ENCODE data around the gene GTSE1. TPM values are rescaled to one million over a fixed set of nuclear protein-coding genes. Genes with fewer than 3 reads are reported as not detected.

Gene GTSE1
- total RNA-seq, 2 experiments from 2014 or later: 67.6 to 76.2 TPM

GRCh38 chr22:46362203-46362933 is 65.7 kb downstream of the GTSE1 start:
- no peaks in the 10 kb centered on the region for H3K36me3 Mint-ChIP-seq (ENCODE audit: low read depth)
- H3K27me3 Mint-ChIP-seq: peaks cover 2% of the 10 kb centered on the region
- H3K4me1 Mint-ChIP-seq: no peaks in the 10 kb centered on the region
- CTCF ChIA-PET: no interaction called here
- H3K27ac Mint-ChIP-seq: no peak overlapping the region
- POLR2A ChIA-PET: no interaction called here
- no peak for DNase-seq
- H3K9me3 Mint-ChIP-seq: no peaks in the 10 kb centered on the region
- no peak overlapping the region for H3K4me3 Mint-ChIP-seq

- ChIA-PET POLR2A (no interaction called here), CTCF (no interaction called here)
- Mint-ChIP-seq H3K4me1 (no peaks in the 10 kb centered on the region), H3K36me3 (ENCODE audit: low read depth) (no peaks in the 10 kb centered on the region), H3K27me3 (peaks cover 2% of the 10 kb centered on the region), H3K4me3 (no peak overlapping the region), H3K9me3 (no peaks in the 10 kb centered on the region), H3K27ac (no peak overlapping the region)
- no peak for DNase-seq
These were observed 66.4 kb downstream of the GTSE1 start for GRCh38 chr22:46362934-46363515.

GRCh38 chr22:46363611-46364321 is 67.1 kb downstream of the GTSE1 start:
- no peak overlapping the region for H3K4me3 Mint-ChIP-seq
- H3K27ac Mint-ChIP-seq: no peak overlapping the region
- no peaks in the 10 kb centered on the region for H3K4me1 Mint-ChIP-seq
- POLR2A ChIA-PET: no interaction called here
- peaks cover 2% of the 10 kb centered on the region for H3K27me3 Mint-ChIP-seq
- no peaks in the 10 kb centered on the region for H3K9me3 Mint-ChIP-seq
- CTCF ChIA-PET: no interaction called here
- H3K36me3 Mint-ChIP-seq (ENCODE audit: low read depth): no peaks in the 10 kb centered on the region
- DNase-seq: no peak

DNA sequence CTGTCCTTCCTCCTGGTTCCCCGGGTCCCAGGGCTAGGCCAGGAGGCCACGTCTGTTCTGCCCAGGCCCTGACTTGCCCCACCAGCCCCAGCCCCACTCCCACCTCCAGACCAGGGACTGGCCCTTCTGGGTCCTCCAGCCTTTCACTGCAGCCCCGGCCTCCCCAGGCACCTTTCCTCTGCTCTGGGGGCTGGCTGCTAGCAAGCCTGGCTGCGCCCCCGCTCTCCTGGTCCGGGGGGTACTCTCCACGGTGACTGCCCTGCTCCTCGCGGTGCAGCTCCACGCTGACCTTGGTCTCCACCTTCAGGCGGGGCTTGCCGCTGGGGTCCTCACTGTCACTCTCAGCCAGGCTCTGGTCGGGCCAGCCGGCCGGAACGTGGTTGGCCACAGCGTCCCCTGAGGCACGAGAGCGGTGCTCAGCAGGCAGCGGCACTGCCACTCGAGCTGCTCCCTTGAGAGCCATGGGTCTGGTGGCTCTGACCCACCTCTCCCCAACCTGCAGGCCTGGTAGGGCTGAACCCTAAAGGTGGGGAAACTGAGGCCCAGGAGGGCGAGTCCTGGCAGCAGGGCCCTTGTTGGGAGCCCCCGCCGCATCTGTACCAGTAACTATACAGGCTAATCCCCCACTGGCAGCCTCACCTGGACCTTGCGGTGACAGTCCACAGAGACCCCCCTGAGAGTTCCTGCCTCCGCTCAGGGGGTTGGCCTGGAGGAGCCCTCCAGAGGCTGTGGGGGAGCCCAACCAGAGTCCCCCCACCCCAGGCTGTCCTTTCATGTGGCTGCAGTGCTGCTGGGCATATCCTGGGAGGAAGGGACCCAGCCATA is 67.9 kb downstream of the GTSE1 start:
- H3K27me3 Mint-ChIP-seq: peaks cover 2% of the 10 kb centered on the region
- no peak for DNase-seq
- no peaks in the 10 kb centered on the region for H3K4me1 Mint-ChIP-seq
- H3K36me3 Mint-ChIP-seq (ENCODE audit: low read depth): no peaks in the 10 kb centered on the region
- H3K9me3 Mint-ChIP-seq: no peaks in the 10 kb centered on the region
- H3K4me3 Mint-ChIP-seq: no peak overlapping the region
- ChIA-PET POLR2A (no interaction called here), CTCF (no interaction called here)
- no peak overlapping the region for H3K27ac Mint-ChIP-seq

DNA sequence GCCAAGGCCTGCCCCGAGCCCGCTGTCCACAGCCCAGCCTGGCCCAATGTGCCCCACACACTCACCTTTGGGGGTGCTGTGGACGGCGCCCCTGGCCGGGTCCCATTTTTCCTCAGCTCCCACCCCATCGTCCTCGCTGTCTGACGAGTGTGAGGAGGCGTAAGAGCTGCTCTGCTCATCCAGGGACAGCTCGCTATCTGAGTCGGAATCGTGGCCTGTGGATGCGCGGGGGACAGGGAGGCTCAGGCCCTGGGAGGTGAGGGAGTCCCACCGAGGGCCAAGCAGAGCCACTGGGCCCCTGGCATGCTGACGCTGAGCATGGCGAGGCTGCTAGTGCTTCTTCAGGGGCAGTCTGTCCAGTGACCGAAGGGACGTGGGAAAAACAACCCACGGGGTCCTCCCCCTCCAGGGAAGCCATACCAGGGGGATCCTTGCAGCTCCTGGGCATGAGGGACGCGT is 68.5 kb downstream of the GTSE1 start:
- Mint-ChIP-seq H3K27me3 (peaks cover 2% of the 10 kb centered on the region), H3K36me3 (ENCODE audit: low read depth) (no peaks in the 10 kb centered on the region), H3K9me3 (no peaks in the 10 kb centered on the region), H3K27ac (no peak overlapping the region), H3K4me3 (no peak overlapping the region), H3K4me1 (peaks cover 3% of the 10 kb centered on the region)
- no peak for DNase-seq
- ChIA-PET CTCF (no interaction called here), POLR2A (no interaction called here)

GRCh38 chr22:46366327-46366731 is 69.7 kb downstream of the GTSE1 start:
- Mint-ChIP-seq H3K36me3 (ENCODE audit: low read depth) (no peaks in the 10 kb centered on the region), H3K4me1 (peaks cover 13% of the 10 kb centered on the region), H3K9me3 (no peaks in the 10 kb centered on the region), H3K4me3 (no peak overlapping the region), H3K27me3 (peaks cover 2% of the 10 kb centered on the region), H3K27ac (no peak overlapping the region)
- DNase-seq: no peak
- ChIA-PET POLR2A (no interaction called here), CTCF (interaction anchor here (3.0 kb wide), 1 partner anchor 175 kb away, joined by 38 read pairs; no protein-coding TSS in a partner anchor)

- no peak overlapping the region for H3K27ac Mint-ChIP-seq
- H3K4me1 Mint-ChIP-seq: peaks cover 16% of the 10 kb centered on the region
- DNase-seq: no peak
These were observed 70.4 kb downstream of the GTSE1 start for GRCh38 chr22:46366801-46367706.

GRCh38 chr22:46367707-46368191 is 71.1 kb downstream of the GTSE1 start:
- no peak overlapping the region for H3K4me3 Mint-ChIP-seq
- no peak overlapping the region for H3K27ac Mint-ChIP-seq
- H3K9me3 Mint-ChIP-seq: no peaks in the 10 kb centered on the region
- DNase-seq: peak; percentile 70
- no peaks in the 10 kb centered on the region for H3K36me3 Mint-ChIP-seq (ENCODE audit: low read depth)
- POLR2A ChIA-PET: interaction anchor here (0.7 to 1.4 kb wide), 2 partner anchors 9 to 173 kb away, joined by 3 read pairs; no protein-coding TSS in a partner anchor
- H3K27me3 Mint-ChIP-seq: peaks cover under 1% of the 10 kb centered on the region
- H3K4me1 Mint-ChIP-seq: peaks cover 18% of the 10 kb centered on the region
- CTCF ChIA-PET: interaction anchor here (0.6 to 3.0 kb wide), 31 partner anchors 9 to 523 kb away, joined by 3 to 38 read pairs (median 4); partner anchors contain the start of gene TRMU

More at GRCh38 chr22:46366801-46367706, 70.4 kb downstream of the GTSE1 start:
- Mint-ChIP-seq H3K9me3 (no peaks in the 10 kb centered on the region), H3K27me3 (peaks cover 2% of the 10 kb centered on the region), H3K4me3 (no peak overlapping the region), H3K36me3 (ENCODE audit: low read depth) (no peaks in the 10 kb centered on the region)
- CTCF ChIA-PET: interaction anchor here (0.6 to 3.0 kb wide), 29 partner anchors 8 to 522 kb away, joined by 3 to 38 read pairs (median 4); partner anchors contain the start of gene TRMU
- POLR2A ChIA-PET: interaction anchor here (0.7 to 1.4 kb wide), 2 partner anchors 8 to 174 kb away, joined by 3 read pairs; no protein-coding TSS in a partner anchor

DNA sequence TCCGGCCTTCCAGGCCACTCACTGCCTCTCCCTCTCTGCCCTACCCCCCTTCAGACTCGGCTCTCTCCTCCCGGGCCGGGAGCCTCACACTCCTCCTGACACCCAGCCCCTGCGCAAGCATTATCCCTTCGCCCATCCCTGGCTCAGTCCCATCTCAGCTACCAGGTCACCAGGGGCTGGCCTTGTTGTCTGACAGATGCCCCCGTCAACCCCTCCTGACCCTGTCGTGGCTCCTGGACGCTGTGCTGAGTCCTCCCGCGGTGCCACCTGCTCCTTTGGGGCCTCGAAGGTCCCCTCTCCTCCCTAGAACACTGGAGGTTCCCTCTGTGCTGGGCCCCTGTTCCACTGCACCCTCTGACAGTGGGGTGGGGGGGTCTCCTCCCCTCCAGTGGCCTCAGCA is 71.8 kb downstream of the GTSE1 start:
- Mint-ChIP-seq H3K27ac (no peak overlapping the region), H3K36me3 (ENCODE audit: low read depth) (no peaks in the 10 kb centered on the region), H3K9me3 (no peaks in the 10 kb centered on the region), H3K4me1 (peaks cover 18% of the 10 kb centered on the region), H3K27me3 (peaks cover 4% of the 10 kb centered on the region), H3K4me3 (no peak overlapping the region)
- POLR2A ChIA-PET: no interaction called here
- CTCF ChIA-PET: interaction anchor here (0.9 to 3.0 kb wide), 16 partner anchors 13 to 246 kb away, joined by 3 to 38 read pairs (median 4); partner anchors contain the start of gene TRMU
- DNase-seq: no peak

GRCh38 chr22:46368871-46369715 is 72.4 kb downstream of the GTSE1 start:
- peaks cover 9% of the 10 kb centered on the region for H3K27me3 Mint-ChIP-seq
- no peak overlapping the region for H3K27ac Mint-ChIP-seq
- peaks cover 20% of the 10 kb centered on the region for H3K4me1 Mint-ChIP-seq
- CTCF ChIA-PET: interaction anchor here (3.0 kb wide), 1 partner anchor 173 kb away, joined by 38 read pairs; no protein-coding TSS in a partner anchor
- H3K4me3 Mint-ChIP-seq: no peak overlapping the region
- no peak for DNase-seq
- POLR2A ChIA-PET: no interaction called here
- H3K9me3 Mint-ChIP-seq: no peaks in the 10 kb centered on the region
- no peaks in the 10 kb centered on the region for H3K36me3 Mint-ChIP-seq (ENCODE audit: low read depth)

Data from activated CD4-positive, alpha-beta memory T cell treated with anti-CD3 and anti-CD28 coated beads, Interleukin-2, amount 10 ng/mL, durations not matched to agents 7 days and 5 days (primary cell).